KMS-11 (cell line): ENCODE data around the gene DBNDD2.

Experiments used
- H2AFZ ChIP-seq: fragments of 200-600 bp; sonication (generic); 2 replicates; pipeline ENCODE4 v1.6.1; 2016; ENCODE audit warnings: antibody characterized with exemption, mixed run types, low read depth
- H3K27ac ChIP-seq: fragments of 200-600 bp; sonication (generic); 2 replicates; pipeline ENCODE4 v1.6.1; 2016; ENCODE audit warnings: mild to moderate bottlenecking, mixed run types
- H3K27me3 ChIP-seq: fragments of 200-600 bp; sonication (generic); 2 replicates; pipeline ENCODE4 v1.6.1; 2017; ENCODE audit warnings: mild to moderate bottlenecking, low read depth, mixed run types, moderate library complexity; ENCODE audit not compliant: insufficient read depth
- H3K36me3 ChIP-seq: fragments of 200-600 bp; sonication (generic); 2 replicates; pipeline ENCODE4 v1.6.1; 2017; ENCODE audit warnings: mild to moderate bottlenecking, mixed run types; ENCODE audit not compliant: insufficient read depth
- H3K4me1 ChIP-seq: fragments of 200-600 bp; sonication (generic); 2 replicates; pipeline ENCODE4 v1.6.1; 2016; ENCODE audit warnings: mild to moderate bottlenecking, low read depth, mixed run types; ENCODE audit not compliant: poor library complexity, severe bottlenecking
- H3K4me2 ChIP-seq: fragments of 200-600 bp; sonication (generic); 2 replicates; pipeline ENCODE4 v1.7.0; 2016; ENCODE audit warnings: mild to moderate bottlenecking, mixed run types
- H3K4me3 ChIP-seq: fragments of 200-600 bp; sonication (generic); IDR thresholded peaks from 2 replicates; pipeline ENCODE4 v1.6.1; 2017; ENCODE audit warnings: low read depth, low read length, mixed read lengths; ENCODE audit not compliant: insufficient read depth
- H3K79me2 ChIP-seq: fragments of 200-600 bp; sonication (generic); 2 replicates; pipeline ENCODE4 v1.6.1; 2016; ENCODE audit warnings: low read depth, mixed run types; ENCODE audit not compliant: insufficient read depth
- H3K9ac ChIP-seq: fragments of 200-600 bp; sonication (generic); 2 replicates; pipeline ENCODE4 v1.6.1; 2016; ENCODE audit warnings: mild to moderate bottlenecking, mixed run types
- H4K20me1 ChIP-seq: fragments of 200-600 bp; sonication (generic); 2 replicates; pipeline ENCODE4 v1.6.1; 2016; ENCODE audit warnings: mild to moderate bottlenecking, mixed run types; ENCODE audit not compliant: insufficient read depth
- CTCF ChIP-seq: fragments of 200-600 bp; sonication (generic); conservative IDR thresholded peaks from 2 replicates; pipeline ENCODE4 v1.6.1; 2017; ENCODE audit warnings: low read depth, mild to moderate bottlenecking, antibody characterized with exemption, low read length, moderate library complexity, mixed read lengths

DBNDD2 gene

GRCh38 chr20:45407783-45408645 is at the start of gene DBNDD2:
Gene DBNDD2, plus strand, starts transcription at chr20:45408289. Its CDS starts 179 bp downstream, at chr20:45408468.
- Histone ChIP-seq H3K9ac (no peak within 1 kb of the TSS), H3K4me3 (no peak within 1 kb of the TSS), H3K4me2 (no peak within 1 kb of the TSS), H3K27me3 (no peaks in the 10 kb centered on the region; the same call in 1 of the 2 replicates), H3K79me2 (no peaks in the 10 kb centered on the region), H4K20me1 (no peaks in the 10 kb centered on the region), H3K27ac (no peak within 1 kb of the TSS), H2AFZ (no peak within 1 kb of the TSS), H3K36me3 (no peaks in the 10 kb centered on the region), H3K4me1 (no peaks in the 10 kb centered on the region)
- no peak for TF ChIP-seq CTCF

GRCh38 chr20:45359069-45359405 is 49.1 kb upstream of the DBNDD2 start:
- Histone ChIP-seq H2AFZ (no peak overlapping the region), H3K4me3 (no peak overlapping the region), H3K36me3 (no peaks in the 10 kb centered on the region), H3K9ac (no peak overlapping the region), H4K20me1 (no peaks in the 10 kb centered on the region), H3K79me2 (peaks cover 7% of the 10 kb centered on the region), H3K4me2 (no peak overlapping the region), H3K27me3 (no peaks in the 10 kb centered on the region), H3K27ac (no peak overlapping the region), H3K4me1 (peaks cover 40% of the 10 kb centered on the region)
- no peak for TF ChIP-seq CTCF

- Histone ChIP-seq H3K27ac (no peak overlapping the region), H2AFZ (no peak overlapping the region), H3K36me3 (no peaks in the 10 kb centered on the region), H3K27me3 (no peaks in the 10 kb centered on the region), H3K4me2 (no peak overlapping the region), H3K79me2 (peaks cover 9% of the 10 kb centered on the region), H3K4me1 (peaks cover 37% of the 10 kb centered on the region), H4K20me1 (no peaks in the 10 kb centered on the region), H3K9ac (no peak overlapping the region), H3K4me3 (no peak overlapping the region)
- no peak for TF ChIP-seq CTCF
Measured at GRCh38 chr20:45359406-45360148, 48.5 kb upstream of the DBNDD2 start.

- no peak overlapping the region for H3K4me2 ChIP-seq
- H3K4me3 ChIP-seq, result no peak overlapping the region
- H4K20me1 ChIP-seq, result no peaks in the 10 kb centered on the region
- H2AFZ ChIP-seq, result no peak overlapping the region
- H3K9ac ChIP-seq, result no peak overlapping the region
- no peaks in the 10 kb centered on the region for H3K36me3 ChIP-seq
- peaks cover 13% of the 10 kb centered on the region for H3K79me2 ChIP-seq
- peaks cover 22% of the 10 kb centered on the region for H3K4me1 ChIP-seq
- H3K27ac ChIP-seq, result no peak overlapping the region
- H3K27me3 ChIP-seq, result no peaks in the 10 kb centered on the region
- TF ChIP-seq CTCF, result no peak
Measured at GRCh38 chr20:45361793-45362192, 46.3 kb upstream of the DBNDD2 start.
